ENCODE measurements around the gene SORCS3. TPM values are rescaled to one million over a fixed set of nuclear protein-coding genes. Genes with fewer than 3 reads are reported as not detected.

The SORCS3 gene
- total RNA-seq, 2 donors from 2014 or later: not detected

DNA sequence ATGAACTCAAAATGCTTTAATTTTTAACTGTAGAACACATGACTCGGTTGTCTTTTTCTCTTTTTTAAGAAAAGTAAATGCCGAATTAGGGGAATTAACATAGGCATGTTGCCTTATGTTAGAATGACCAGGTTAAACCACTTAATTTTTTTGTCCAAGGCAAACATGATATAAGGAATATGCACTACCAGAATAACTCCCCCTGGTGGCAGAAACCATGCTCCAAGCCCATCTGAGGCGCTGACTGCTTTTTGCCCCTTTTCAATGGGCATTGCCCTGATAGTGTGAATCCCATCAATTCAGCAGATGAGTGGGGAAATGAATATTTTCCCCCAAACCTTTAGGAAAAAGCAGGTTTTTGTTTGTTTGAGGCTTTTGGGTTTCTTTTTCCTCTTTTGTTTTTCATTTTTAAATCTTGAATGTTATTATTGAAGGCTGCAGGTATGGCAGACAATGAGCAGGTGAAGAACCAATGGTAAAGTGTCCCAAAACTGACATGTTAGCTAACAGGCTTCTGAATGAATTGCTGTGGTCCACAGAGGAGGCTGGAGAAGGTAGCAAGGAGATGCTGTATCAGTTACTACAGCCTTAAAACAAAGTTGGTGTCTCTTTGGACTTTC lies 284.3 kb downstream of the SORCS3 start:
- Histone ChIP-seq H3K27me3 (no peaks in the 10 kb centered on the region), H3K27ac (no peak overlapping the region), H3K4me3 (no peak overlapping the region), H3K9me3 (no peaks in the 10 kb centered on the region), H3K4me1 (no peaks in the 10 kb centered on the region), H3K36me3 (replicated peaks in 1 of 2; ENCODE audit: insufficient read depth in 1 of 2, low read depth in 2 of 2) (no peaks in the 10 kb centered on the region)
- ATAC-seq: no peak
- TF ChIP-seq, protein P1, sequence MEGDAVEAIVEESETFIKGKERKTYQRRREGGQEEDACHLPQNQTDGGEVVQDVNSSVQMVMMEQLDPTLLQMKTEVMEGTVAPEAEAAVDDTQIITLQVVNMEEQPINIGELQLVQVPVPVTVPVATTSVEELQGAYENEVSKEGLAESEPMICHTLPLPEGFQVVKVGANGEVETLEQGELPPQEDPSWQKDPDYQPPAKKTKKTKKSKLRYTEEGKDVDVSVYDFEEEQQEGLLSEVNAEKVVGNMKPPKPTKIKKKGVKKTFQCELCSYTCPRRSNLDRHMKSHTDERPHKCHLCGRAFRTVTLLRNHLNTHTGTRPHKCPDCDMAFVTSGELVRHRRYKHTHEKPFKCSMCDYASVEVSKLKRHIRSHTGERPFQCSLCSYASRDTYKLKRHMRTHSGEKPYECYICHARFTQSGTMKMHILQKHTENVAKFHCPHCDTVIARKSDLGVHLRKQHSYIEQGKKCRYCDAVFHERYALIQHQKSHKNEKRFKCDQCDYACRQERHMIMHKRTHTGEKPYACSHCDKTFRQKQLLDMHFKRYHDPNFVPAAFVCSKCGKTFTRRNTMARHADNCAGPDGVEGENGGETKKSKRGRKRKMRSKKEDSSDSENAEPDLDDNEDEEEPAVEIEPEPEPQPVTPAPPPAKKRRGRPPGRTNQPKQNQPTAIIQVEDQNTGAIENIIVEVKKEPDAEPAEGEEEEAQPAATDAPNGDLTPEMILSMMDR (IDR thresholded peaks at IDR 0.05): peak; percentile 28 to 73 (median 56)
- TF ChIP-seq POLR2A (IDR thresholded peaks at IDR 0.05): no peak
- intact Hi-C loops (cut with DNase I): no loop called here
- DNase-seq: peak; percentile 43 to 58 (median 49)
- 14 to 19% methylated on average over 3 of the region's 3 CpGs for WGBS, 2 donors

DNA sequence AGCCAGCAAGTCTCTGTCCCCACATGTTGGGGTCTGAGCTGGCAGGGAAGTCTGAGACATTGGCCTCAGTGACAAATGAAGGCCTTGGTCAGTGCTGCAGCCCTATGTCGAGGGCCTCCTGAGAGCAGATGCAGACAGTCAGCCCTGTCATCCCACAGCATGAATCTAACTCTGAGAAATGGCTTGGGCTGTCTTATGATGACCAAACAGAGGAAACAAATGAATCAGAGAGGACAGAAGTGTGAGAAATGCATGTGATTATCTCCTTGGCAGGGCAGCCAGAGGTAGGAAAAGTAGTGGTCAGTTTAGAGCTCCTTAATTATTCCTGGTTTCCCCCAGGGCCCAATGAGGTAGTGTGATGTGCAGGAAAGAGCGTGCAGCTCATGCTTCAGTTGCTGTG lies 287.6 kb downstream of the SORCS3 start:
- WGBS, 2 donors: 88 to 96% methylated on average over 2 of the region's 2 CpGs
- no peak for TF ChIP-seq POLR2A (IDR thresholded peaks at IDR 0.05)
- TF ChIP-seq, protein P1 (IDR thresholded peaks at IDR 0.05): no peak
- Histone ChIP-seq H3K36me3 (replicated peaks in 1 of 2; ENCODE audit: insufficient read depth in 1 of 2, low read depth in 2 of 2) (no peaks in the 10 kb centered on the region), H3K4me1 (no peaks in the 10 kb centered on the region), H3K4me3 (no peak overlapping the region), H3K27ac (no peak overlapping the region), H3K9me3 (no peaks in the 10 kb centered on the region), H3K27me3 (no peaks in the 10 kb centered on the region)
- ATAC-seq (no peak), DNase-seq (no peak)
- intact Hi-C loops (cut with DNase I): no loop called here

- no peaks in the 10 kb centered on the region for H3K4me1 ChIP-seq
- no peaks in the 10 kb centered on the region for H3K27me3 ChIP-seq
- no peaks in the 10 kb centered on the region for H3K36me3 ChIP-seq (replicated peaks in 1 of 2; ENCODE audit: insufficient read depth in 1 of 2, low read depth in 2 of 2)
- no peak for TF ChIP-seq POLR2A (IDR thresholded peaks at IDR 0.05)
- DNase-seq (no peak), ATAC-seq (no peak)
- intact Hi-C loops (cut with DNase I): no loop called here
- WGBS, 2 donors: 73 to 79% methylated on average over 2 of the region's 2 CpGs
- no peak overlapping the region for H3K27ac ChIP-seq
- H3K4me3 ChIP-seq: no peak overlapping the region
- no peaks in the 10 kb centered on the region for H3K9me3 ChIP-seq
Observed at GRCh38 chr10:104931612-104932134, 290.6 kb downstream of the SORCS3 start.

- Histone ChIP-seq H3K4me1 (peaks cover 6% of the 10 kb centered on the region), H3K4me3 (no peak overlapping the region), H3K9me3 (no peaks in the 10 kb centered on the region), H3K27ac (no peak overlapping the region), H3K36me3 (replicated peaks in 1 of 2; ENCODE audit: insufficient read depth in 1 of 2, low read depth in 2 of 2) (no peaks in the 10 kb centered on the region), H3K27me3 (no peaks in the 10 kb centered on the region)
- ATAC-seq (no peak), DNase-seq (no peak)
- intact Hi-C loops (cut with DNase I): no loop called here
- TF ChIP-seq, protein P1 (IDR thresholded peaks at IDR 0.05): no peak
- no peak for TF ChIP-seq POLR2A (IDR thresholded peaks at IDR 0.05)
- WGBS, 2 donors: 43 to 61% methylated on average over 2 of the region's 2 CpGs
Observed at GRCh38 chr10:104935656-104936055, 294.6 kb downstream of the SORCS3 start.

- intact Hi-C loops (cut with DNase I): no loop called here
- DNase-seq (peak; percentile 58 to 91 (median 75)), ATAC-seq (peak; percentile 79)
- H3K27me3 ChIP-seq: no peaks in the 10 kb centered on the region
- TF ChIP-seq, protein P1 (IDR thresholded peaks at IDR 0.05): peak in 1 of 7 experiments; percentile 5
- no peak for TF ChIP-seq POLR2A (IDR thresholded peaks at IDR 0.05)
- H3K9me3 ChIP-seq: no peaks in the 10 kb centered on the region
- WGBS, 2 donors: 10 to 20% methylated on average over 2 of the region's 2 CpGs
- no peak overlapping the region for H3K4me3 ChIP-seq
- peaks cover 6% of the 10 kb centered on the region for H3K4me1 ChIP-seq
- H3K36me3 ChIP-seq (replicated peaks in 1 of 2; ENCODE audit: insufficient read depth in 1 of 2, low read depth in 2 of 2): no peaks in the 10 kb centered on the region
- no peak overlapping the region for H3K27ac ChIP-seq
Observed at GRCh38 chr10:104937567-104937966, 296.5 kb downstream of the SORCS3 start.

Measured in body of pancreas (tissue), 4 donors.